ENCODE data around the gene DENND1B. TPM values are rescaled to one million over a fixed set of nuclear protein-coding genes. Genes with fewer than 3 reads are reported as not detected.

Gene DENND1B
- total and polyA plus RNA-seq, 2 of the 13 experiments (the other 11 are each of a cell fraction or from before 2014, with no cell fraction given) = 2.6 to 5.7 TPM

DNA sequence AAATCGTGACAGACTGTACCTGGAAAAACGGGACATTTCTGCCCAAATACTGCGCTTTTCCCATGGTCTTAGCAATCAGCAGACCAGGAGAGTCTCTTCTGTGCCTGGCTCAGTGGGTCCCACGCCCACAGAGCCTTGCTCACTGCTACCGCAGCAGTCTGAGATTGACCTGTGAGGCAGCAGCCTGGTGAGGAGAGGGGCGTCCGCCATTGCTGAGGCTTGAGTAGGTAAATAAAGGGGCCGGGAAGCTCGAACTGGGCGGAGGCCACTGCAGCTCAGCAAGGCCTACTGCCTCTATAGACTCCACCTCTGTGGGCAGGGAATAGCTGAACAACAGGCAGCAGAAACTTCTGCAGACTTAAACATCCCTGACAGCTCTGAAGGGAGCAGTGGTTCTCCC lies 203.1 kb downstream of the DENND1B start:
- no TSS peak for BruUV-seq (replicated peaks)
- ChIA-PET POLR2A (no interaction called here), CTCF (ENCODE audit: low intra/inter-chr PET ratio, low total read pairs) (no interaction called here)
- H3K4me3 ChIP-seq (replicated peaks in 1 of 3; ENCODE audit: insufficient read depth in 1 of 3, low read depth in 2 of 3, low read length in 3 of 3) = no peak overlapping the region
- 80% methylated on average over 7 of the region's 10 CpGs for WGBS (ENCODE audit: low lambda C conversion rate)
- no peaks in the 10 kb centered on the region for H3K4me1 ChIP-seq (ENCODE audit: insufficient read depth, low read length)
- no peaks in the 10 kb centered on the region for H3K27me3 ChIP-seq (ENCODE audit: control insufficient read depth in 1 of 2, insufficient read depth in 2 of 2, low read length in 2 of 2)
- FAIRE-seq (no peak), ATAC-seq (no peak), DNase-seq (ENCODE audit: low spot score) (no peak)
- no peaks in the 10 kb centered on the region for H3K79me2 ChIP-seq (ENCODE audit: insufficient read depth, low read length)
- no peaks in the 10 kb centered on the region for H3K36me3 ChIP-seq (replicated peaks in 1 of 2; ENCODE audit: control insufficient read depth in 1 of 2, insufficient read depth in 2 of 2, low read length in 2 of 2)
- no peak overlapping the region for H3K9ac ChIP-seq (ENCODE audit: insufficient read depth, low read depth, low read length)
- TF ChIP-seq, protein P1, sequence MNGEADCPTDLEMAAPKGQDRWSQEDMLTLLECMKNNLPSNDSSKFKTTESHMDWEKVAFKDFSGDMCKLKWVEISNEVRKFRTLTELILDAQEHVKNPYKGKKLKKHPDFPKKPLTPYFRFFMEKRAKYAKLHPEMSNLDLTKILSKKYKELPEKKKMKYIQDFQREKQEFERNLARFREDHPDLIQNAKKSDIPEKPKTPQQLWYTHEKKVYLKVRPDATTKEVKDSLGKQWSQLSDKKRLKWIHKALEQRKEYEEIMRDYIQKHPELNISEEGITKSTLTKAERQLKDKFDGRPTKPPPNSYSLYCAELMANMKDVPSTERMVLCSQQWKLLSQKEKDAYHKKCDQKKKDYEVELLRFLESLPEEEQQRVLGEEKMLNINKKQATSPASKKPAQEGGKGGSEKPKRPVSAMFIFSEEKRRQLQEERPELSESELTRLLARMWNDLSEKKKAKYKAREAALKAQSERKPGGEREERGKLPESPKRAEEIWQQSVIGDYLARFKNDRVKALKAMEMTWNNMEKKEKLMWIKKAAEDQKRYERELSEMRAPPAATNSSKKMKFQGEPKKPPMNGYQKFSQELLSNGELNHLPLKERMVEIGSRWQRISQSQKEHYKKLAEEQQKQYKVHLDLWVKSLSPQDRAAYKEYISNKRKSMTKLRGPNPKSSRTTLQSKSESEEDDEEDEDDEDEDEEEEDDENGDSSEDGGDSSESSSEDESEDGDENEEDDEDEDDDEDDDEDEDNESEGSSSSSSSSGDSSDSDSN (CRISPR knock-in tag; IDR thresholded peaks at IDR 0.05) = no peak
- TF ChIP-seq ZNF138 (CRISPR knock-in tag; IDR thresholded peaks at IDR 0.05; ENCODE audit: low read depth) (no peak), MTF2 (CRISPR knock-in tag; IDR thresholded peaks at IDR 0.05; ENCODE audit: borderline replicate concordance) (no peak), AGO1 (IDR thresholded peaks at IDR 0.05; ENCODE audit: low read depth, low read length, poor library complexity, severe bottlenecking) (no peak), ZNF570 (CRISPR knock-in tag; IDR thresholded peaks at IDR 0.05; ENCODE audit: borderline replicate concordance) (no peak)
- TF ChIP-seq, protein P2, sequence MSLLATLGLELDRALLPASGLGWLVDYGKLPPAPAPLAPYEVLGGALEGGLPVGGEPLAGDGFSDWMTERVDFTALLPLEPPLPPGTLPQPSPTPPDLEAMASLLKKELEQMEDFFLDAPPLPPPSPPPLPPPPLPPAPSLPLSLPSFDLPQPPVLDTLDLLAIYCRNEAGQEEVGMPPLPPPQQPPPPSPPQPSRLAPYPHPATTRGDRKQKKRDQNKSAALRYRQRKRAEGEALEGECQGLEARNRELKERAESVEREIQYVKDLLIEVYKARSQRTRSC (CRISPR knock-in tag; IDR thresholded peaks at IDR 0.05; ENCODE audit: low read depth) = no peak
- intact Hi-C loops (cut with micrococcal nuclease; ENCODE audit: unreplicated experiment) (no loop called here), in situ Hi-C loops (cut with HindIII; ENCODE audit: extremely low pct_ligation_motif_present, low pct_unique_long_range_greater_than_20kb) (no loop called here)
- peaks cover 8% of the 10 kb centered on the region for H3K9me3 ChIP-seq (ENCODE audit: low read length)
- H3K27ac ChIP-seq (ENCODE audit: extremely low read length, insufficient read depth, low read length) = no peak overlapping the region
- H4K20me1 ChIP-seq (ENCODE audit: insufficient read depth, low read length) = no peaks in the 10 kb centered on the region
- no peak overlapping the region for H3K4me2 ChIP-seq (ENCODE audit: low read depth, low read length)
- no peak overlapping the region for H2AFZ ChIP-seq (ENCODE audit: low read length)
